ENCODE measurements around the gene LDLRAD3.

LDLRAD3 gene

GRCh38 chr11:36192425-36193289 lies 248.8 kb downstream of the LDLRAD3 start:
- no peaks in the 10 kb centered on the region for H3K36me3 ChIP-seq (ENCODE audit: control insufficient read depth, insufficient read depth, low read length)
- DNase-seq (ENCODE audit: extremely low read depth, insufficient read length) = no peak
- no peak overlapping the region for H3K4me3 ChIP-seq (replicated peaks; ENCODE audit: low read depth, low read length)
- H3K27me3 ChIP-seq (replicated peaks; ENCODE audit: control insufficient read depth, insufficient read depth, low read length) = no peaks in the 10 kb centered on the region
- TF ChIP-seq CTCF (IDR thresholded peaks at IDR 0.05; ENCODE audit: insufficient read depth, low read length, poor library complexity, severe bottlenecking) = no peak

GRCh38 chr11:36193290-36193619 lies 249.4 kb downstream of the LDLRAD3 start:
- no peaks in the 10 kb centered on the region for H3K27me3 ChIP-seq (replicated peaks; ENCODE audit: control insufficient read depth, insufficient read depth, low read length)
- TF ChIP-seq CTCF (IDR thresholded peaks at IDR 0.05; ENCODE audit: insufficient read depth, low read length, poor library complexity, severe bottlenecking) = no peak
- DNase-seq (ENCODE audit: extremely low read depth, insufficient read length) = no peak
- H3K36me3 ChIP-seq (ENCODE audit: control insufficient read depth, insufficient read depth, low read length) = no peaks in the 10 kb centered on the region
- H3K4me3 ChIP-seq (replicated peaks; ENCODE audit: low read depth, low read length) = no peak overlapping the region

- H3K4me3 ChIP-seq (replicated peaks; ENCODE audit: low read depth, low read length) = no peak overlapping the region
- no peak for DNase-seq (ENCODE audit: extremely low read depth, insufficient read length)
- H3K27me3 ChIP-seq (replicated peaks; ENCODE audit: control insufficient read depth, insufficient read depth, low read length) = no peaks in the 10 kb centered on the region
- no peak for TF ChIP-seq CTCF (IDR thresholded peaks at IDR 0.05; ENCODE audit: insufficient read depth, low read length, poor library complexity, severe bottlenecking)
- no peaks in the 10 kb centered on the region for H3K36me3 ChIP-seq (ENCODE audit: control insufficient read depth, insufficient read depth, low read length)
Observed at GRCh38 chr11:36193721-36194120, 249.9 kb downstream of the LDLRAD3 start.

- Histone ChIP-seq H3K4me3 (replicated peaks; ENCODE audit: low read depth, low read length) (no peak overlapping the region), H3K36me3 (ENCODE audit: control insufficient read depth, insufficient read depth, low read length) (no peaks in the 10 kb centered on the region), H3K27me3 (replicated peaks; ENCODE audit: control insufficient read depth, insufficient read depth, low read length) (no peaks in the 10 kb centered on the region)
- no peak for TF ChIP-seq CTCF (IDR thresholded peaks at IDR 0.05; ENCODE audit: insufficient read depth, low read length, poor library complexity, severe bottlenecking)
- no peak for DNase-seq (ENCODE audit: extremely low read depth, insufficient read length)
Observed at GRCh38 chr11:36195496-36196354, 251.9 kb downstream of the LDLRAD3 start.

- no peaks in the 10 kb centered on the region for H3K27me3 ChIP-seq (replicated peaks; ENCODE audit: control insufficient read depth, insufficient read depth, low read length)
- H3K36me3 ChIP-seq (ENCODE audit: control insufficient read depth, insufficient read depth, low read length) = no peaks in the 10 kb centered on the region
- no peak for DNase-seq (ENCODE audit: extremely low read depth, insufficient read length)
- no peak for TF ChIP-seq CTCF (IDR thresholded peaks at IDR 0.05; ENCODE audit: insufficient read depth, low read length, poor library complexity, severe bottlenecking)
- H3K4me3 ChIP-seq (replicated peaks; ENCODE audit: low read depth, low read length) = no peak overlapping the region
Observed at GRCh38 chr11:36196411-36196998, 252.6 kb downstream of the LDLRAD3 start.

All from GM06990 (cell line).